Lower lobe of right lung (tissue), 2 donors: ENCODE results near the gene ZNF639. TPM values are rescaled to one million over a fixed set of nuclear protein-coding genes. Genes with fewer than 3 reads are reported as not detected.

Experiments
- ATAC-seq, 2 donors: fragments of 200-7000 bp; cut with Tn5 transposase; one replicate each; pipeline ENCODE4 v1.9.1; 2020 to 2022; ENCODE audit warnings: mild to moderate bottlenecking in 2 of 2, moderate library complexity in 2 of 2
- DNase-seq: peaks from one replicate; pipeline ENCODE4 v3.0.0-alpha.2; 2020
- H3K27ac ChIP-seq: fragments of 200-600 bp; one replicate; pipeline ENCODE4 v1.8.0; 2022
- H3K27me3 ChIP-seq: fragments of 200-600 bp; one replicate; pipeline ENCODE4 v1.8.0; 2022; ENCODE audit warnings: low read depth
- H3K36me3 ChIP-seq: fragments of 200-600 bp; one replicate; pipeline ENCODE4 v1.8.0; 2022; ENCODE audit warnings: mild to moderate bottlenecking
- H3K4me1 ChIP-seq: fragments of 200-600 bp; one replicate; pipeline ENCODE4 v1.8.0; 2022
- H3K4me3 ChIP-seq: fragments of 200-600 bp; one replicate; pipeline ENCODE4 v1.8.0; 2022; ENCODE audit warnings: mild to moderate bottlenecking
- H3K9me3 ChIP-seq: fragments of 200-600 bp; one replicate; pipeline ENCODE4 v1.8.0; 2022
- intact Hi-C: fragments of 100-400 bp; cut with DNase I; formaldehyde crosslinking; loops from one replicate; pipeline ENCODE4 v1.11.0; 2022
- total RNA-seq: library from RNA; stranded (reverse); fragmentation: NEBNext Ultra II Directional; extraction: Animal tissue kit (Norgen Biotek cat#: 25700); gene quantifications from one replicate; pipeline ENCODE4 v1.2.1, GENCODE V29; 2021
- TF ChIP-seq, protein P1 (sequence below): fragments of 200-600 bp; IDR thresholded peaks from one replicate; pipeline ENCODE4 v1.8.0; 2022; ENCODE audit warnings: antibody characterized with exemption, mild to moderate bottlenecking
- donor health status: DM: no; HTN: yes; CAD: no; lungs with severe emphysema.

The ZNF639 gene
- total RNA-seq, 1 donor from 2014 or later, result 26.2 TPM

DNA sequence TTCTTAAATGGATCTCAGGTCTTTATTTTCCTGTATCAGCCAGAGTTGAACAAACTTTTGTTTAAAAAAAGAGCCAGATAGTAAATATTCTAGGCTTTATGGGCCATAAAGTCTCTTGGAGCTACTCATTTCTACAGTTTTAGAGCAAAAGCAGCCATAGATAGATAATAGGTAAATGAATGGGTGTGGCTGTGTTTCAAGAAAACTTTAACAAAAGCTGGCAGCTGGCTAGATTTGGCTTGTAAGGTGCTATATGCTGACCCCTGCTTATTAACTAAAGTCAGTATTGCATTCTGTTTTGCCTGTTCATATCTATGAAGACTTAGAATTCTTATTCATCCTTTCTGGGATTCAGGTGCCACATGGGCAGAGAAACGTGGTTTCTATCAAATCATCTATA is 53.6 kb downstream of the ZNF639 start:
- no peak for DNase-seq
- H3K4me3 ChIP-seq, result no peak overlapping the region

More for the DNA sequence above, 53.6 kb downstream of the ZNF639 start:
- H3K4me1 ChIP-seq, result no peaks in the 10 kb centered on the region
- intact Hi-C loops, result no loop called here
- H3K27ac ChIP-seq, result no peak overlapping the region
- no peaks in the 10 kb centered on the region for H3K27me3 ChIP-seq
- no peaks in the 10 kb centered on the region for H3K9me3 ChIP-seq
- peaks cover 76% of the 10 kb centered on the region for H3K36me3 ChIP-seq
- TF ChIP-seq, protein P1, sequence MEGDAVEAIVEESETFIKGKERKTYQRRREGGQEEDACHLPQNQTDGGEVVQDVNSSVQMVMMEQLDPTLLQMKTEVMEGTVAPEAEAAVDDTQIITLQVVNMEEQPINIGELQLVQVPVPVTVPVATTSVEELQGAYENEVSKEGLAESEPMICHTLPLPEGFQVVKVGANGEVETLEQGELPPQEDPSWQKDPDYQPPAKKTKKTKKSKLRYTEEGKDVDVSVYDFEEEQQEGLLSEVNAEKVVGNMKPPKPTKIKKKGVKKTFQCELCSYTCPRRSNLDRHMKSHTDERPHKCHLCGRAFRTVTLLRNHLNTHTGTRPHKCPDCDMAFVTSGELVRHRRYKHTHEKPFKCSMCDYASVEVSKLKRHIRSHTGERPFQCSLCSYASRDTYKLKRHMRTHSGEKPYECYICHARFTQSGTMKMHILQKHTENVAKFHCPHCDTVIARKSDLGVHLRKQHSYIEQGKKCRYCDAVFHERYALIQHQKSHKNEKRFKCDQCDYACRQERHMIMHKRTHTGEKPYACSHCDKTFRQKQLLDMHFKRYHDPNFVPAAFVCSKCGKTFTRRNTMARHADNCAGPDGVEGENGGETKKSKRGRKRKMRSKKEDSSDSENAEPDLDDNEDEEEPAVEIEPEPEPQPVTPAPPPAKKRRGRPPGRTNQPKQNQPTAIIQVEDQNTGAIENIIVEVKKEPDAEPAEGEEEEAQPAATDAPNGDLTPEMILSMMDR, result no peak
- no peak for ATAC-seq

Other genes starting within 250 kb of the ZNF639 start
- gene PIK3CA, start 174.7 kb upstream of the ZNF639 start, total RNA-seq, result 33.5 TPM
- gene KCNMB3, start 71.9 kb upstream of the ZNF639 start, total RNA-seq, result 2.9 TPM
- 45.9 TPM for gene MFN1, start 24.7 kb downstream of the ZNF639 start, total RNA-seq
- gene GNB4, start 128.4 kb downstream of the ZNF639 start, total RNA-seq, result 60.5 TPM
- gene ACTL6A, start 239.9 kb downstream of the ZNF639 start, total RNA-seq, result 36.5 TPM